ENCODE measurements around the gene SEC14L1. TPM values are rescaled to one million over a fixed set of nuclear protein-coding genes. Genes with fewer than 3 reads are reported as not detected.

Gene SEC14L1
- total and polyA plus RNA-seq, 2 experiments from 2014 or later = 52.9 to 71.4 TPM

DNA sequence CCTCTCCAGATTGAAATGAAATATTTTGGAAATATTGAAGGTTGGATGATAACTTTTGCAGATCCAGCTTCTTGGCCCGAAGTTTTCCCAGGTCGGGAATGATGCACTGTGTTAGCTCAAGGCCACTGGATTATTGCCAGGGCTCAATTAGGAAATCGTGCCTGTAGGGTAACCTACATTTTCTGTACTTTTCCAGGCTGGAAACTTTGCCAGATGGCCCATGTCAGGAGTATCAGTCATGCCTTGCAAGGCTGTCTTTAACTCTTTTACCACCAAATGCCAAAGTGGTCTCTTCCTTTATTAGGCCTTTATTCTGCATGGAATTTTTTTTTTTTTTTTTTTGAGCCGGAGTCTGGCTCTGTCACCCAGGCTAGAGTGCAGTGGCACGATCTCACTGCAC is 8.9 kb upstream of the SEC14L1 start:
- H3K4me1 ChIP-seq (ENCODE audit: insufficient read depth) = peaks cover 18% of the 10 kb centered on the region
- no peak overlapping the region for H3K4me3 ChIP-seq
- H4K20me1 ChIP-seq (ENCODE audit: insufficient read depth, poor library complexity, severe bottlenecking) = no peaks in the 10 kb centered on the region
- no peaks in the 10 kb centered on the region for H3K36me3 ChIP-seq (replicated peaks; ENCODE audit: insufficient read depth, low read depth)
- H3K9me3 ChIP-seq (ENCODE audit: low read depth) = no peaks in the 10 kb centered on the region
- H2AFZ ChIP-seq = no peak overlapping the region
- H3K27ac ChIP-seq = peak overlapping the region; percentile 43
- 61% methylated on average over 5 of the region's 5 CpGs for WGBS (ENCODE audit: low lambda C conversion rate, missing lambda C conversion rate)
- TF ChIP-seq, protein P1, sequence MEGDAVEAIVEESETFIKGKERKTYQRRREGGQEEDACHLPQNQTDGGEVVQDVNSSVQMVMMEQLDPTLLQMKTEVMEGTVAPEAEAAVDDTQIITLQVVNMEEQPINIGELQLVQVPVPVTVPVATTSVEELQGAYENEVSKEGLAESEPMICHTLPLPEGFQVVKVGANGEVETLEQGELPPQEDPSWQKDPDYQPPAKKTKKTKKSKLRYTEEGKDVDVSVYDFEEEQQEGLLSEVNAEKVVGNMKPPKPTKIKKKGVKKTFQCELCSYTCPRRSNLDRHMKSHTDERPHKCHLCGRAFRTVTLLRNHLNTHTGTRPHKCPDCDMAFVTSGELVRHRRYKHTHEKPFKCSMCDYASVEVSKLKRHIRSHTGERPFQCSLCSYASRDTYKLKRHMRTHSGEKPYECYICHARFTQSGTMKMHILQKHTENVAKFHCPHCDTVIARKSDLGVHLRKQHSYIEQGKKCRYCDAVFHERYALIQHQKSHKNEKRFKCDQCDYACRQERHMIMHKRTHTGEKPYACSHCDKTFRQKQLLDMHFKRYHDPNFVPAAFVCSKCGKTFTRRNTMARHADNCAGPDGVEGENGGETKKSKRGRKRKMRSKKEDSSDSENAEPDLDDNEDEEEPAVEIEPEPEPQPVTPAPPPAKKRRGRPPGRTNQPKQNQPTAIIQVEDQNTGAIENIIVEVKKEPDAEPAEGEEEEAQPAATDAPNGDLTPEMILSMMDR (IDR thresholded peaks at IDR 0.05; ENCODE audit: poor library complexity) = no peak
- TF ChIP-seq EZH2 (IDR thresholded peaks at IDR 0.05; ENCODE audit: borderline replicate concordance) (no peak), EZH2phosphoT487 (IDR thresholded peaks at IDR 0.05; ENCODE audit: low read depth, severe bottlenecking, unreplicated experiment) (no peak)
- H3K79me2 ChIP-seq = no peaks in the 10 kb centered on the region
- H3K4me2 ChIP-seq = no peak overlapping the region
- peak; percentile 67 for DNase-seq (ENCODE audit: low spot score)
- no peaks in the 10 kb centered on the region for H3K9me2 ChIP-seq (replicated peaks; ENCODE audit: insufficient read depth)
- no peaks in the 10 kb centered on the region for H3K27me3 ChIP-seq

DNA sequence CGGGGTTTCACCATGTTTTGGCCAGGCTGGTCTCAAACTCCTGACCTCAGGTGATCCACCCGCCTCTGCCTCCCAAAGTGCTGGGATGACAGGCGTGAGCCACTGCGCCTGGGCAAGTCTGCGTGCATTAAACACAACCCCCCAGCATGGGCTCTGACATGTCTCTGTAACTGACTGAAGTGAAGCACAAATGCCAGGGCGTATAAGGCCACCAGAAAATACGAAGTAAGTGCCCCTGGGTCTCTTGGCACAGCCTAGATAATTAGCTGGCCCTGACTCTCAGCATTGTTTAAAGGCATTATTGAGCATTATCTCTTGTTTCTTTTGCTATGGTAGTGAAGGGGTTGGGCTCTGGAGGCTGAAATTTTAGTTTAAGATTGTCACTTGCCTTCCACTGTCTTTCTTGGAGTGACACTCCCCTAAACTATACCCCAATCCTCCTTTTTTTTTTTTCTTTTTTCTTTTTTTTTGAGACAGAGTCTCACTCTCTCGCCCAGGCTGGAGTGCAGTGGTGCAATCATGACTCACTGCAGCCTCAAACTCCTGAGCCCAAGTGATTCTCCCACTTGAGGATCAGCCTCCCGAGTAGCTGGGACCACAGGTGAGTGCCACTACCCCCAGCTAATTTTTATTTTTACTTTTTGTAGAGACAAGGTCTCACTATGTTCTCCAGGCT is 8.2 kb upstream of the SEC14L1 start:
- TF ChIP-seq, protein P1 (IDR thresholded peaks at IDR 0.05; ENCODE audit: poor library complexity) = no peak
- no peak for TF ChIP-seq EZH2 (IDR thresholded peaks at IDR 0.05; ENCODE audit: borderline replicate concordance)
- TF ChIP-seq EZH2phosphoT487 (IDR thresholded peaks at IDR 0.05; ENCODE audit: low read depth, severe bottlenecking, unreplicated experiment) = no peak
- Histone ChIP-seq H2AFZ (no peak overlapping the region), H3K4me1 (ENCODE audit: insufficient read depth) (peaks cover 18% of the 10 kb centered on the region), H3K27ac (peak overlapping the region; percentile 43), H3K27me3 (no peaks in the 10 kb centered on the region), H3K4me3 (no peak overlapping the region), H3K9me3 (ENCODE audit: low read depth) (no peaks in the 10 kb centered on the region), H3K36me3 (replicated peaks; ENCODE audit: insufficient read depth, low read depth) (no peaks in the 10 kb centered on the region), H4K20me1 (ENCODE audit: insufficient read depth, poor library complexity, severe bottlenecking) (no peaks in the 10 kb centered on the region), H3K9me2 (replicated peaks; ENCODE audit: insufficient read depth) (no peaks in the 10 kb centered on the region), H3K79me2 (no peaks in the 10 kb centered on the region), H3K4me2 (no peak overlapping the region)
- WGBS (ENCODE audit: low lambda C conversion rate, missing lambda C conversion rate) = 88% methylated on average over 9 of the region's 9 CpGs
- no peak for DNase-seq (ENCODE audit: low spot score)

DNA sequence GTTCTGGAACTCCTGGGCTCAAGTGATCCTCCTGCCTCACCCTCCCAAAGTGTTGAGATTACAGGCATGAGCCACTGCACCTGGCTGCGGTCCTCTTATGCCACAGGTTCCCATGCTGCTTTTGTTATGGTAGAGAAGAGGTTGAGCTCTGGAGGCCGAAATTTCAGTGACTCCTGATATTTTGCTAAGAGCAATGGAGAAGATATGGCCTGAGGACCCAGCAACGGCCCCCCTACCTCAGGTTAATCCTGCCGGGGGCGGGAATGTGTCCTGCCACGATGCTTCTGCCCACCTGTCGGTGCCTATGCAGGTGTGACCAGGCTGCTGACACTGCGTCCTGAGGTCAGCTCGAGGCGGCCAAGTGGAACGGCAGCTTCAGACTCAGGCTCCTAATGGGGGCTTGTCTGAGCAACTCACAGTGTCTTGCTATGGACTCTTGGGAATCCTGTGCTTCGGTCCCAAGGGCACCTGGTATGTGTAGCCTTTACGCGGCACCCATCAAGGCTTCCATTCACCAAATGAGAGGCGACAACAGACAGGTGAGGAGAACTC is 7.6 kb upstream of the SEC14L1 start:
- H3K9me3 ChIP-seq (ENCODE audit: low read depth) = no peaks in the 10 kb centered on the region
- TF ChIP-seq EZH2 (IDR thresholded peaks at IDR 0.05; ENCODE audit: borderline replicate concordance) (no peak), EZH2phosphoT487 (IDR thresholded peaks at IDR 0.05; ENCODE audit: low read depth, severe bottlenecking, unreplicated experiment) (no peak)
- TF ChIP-seq, protein P1 (IDR thresholded peaks at IDR 0.05; ENCODE audit: poor library complexity) = no peak
- H3K27me3 ChIP-seq = no peaks in the 10 kb centered on the region
- H3K4me2 ChIP-seq = no peak overlapping the region
- H3K4me1 ChIP-seq (ENCODE audit: insufficient read depth) = peaks cover 18% of the 10 kb centered on the region
- 94% methylated on average over 15 of the region's 15 CpGs for WGBS (ENCODE audit: low lambda C conversion rate, missing lambda C conversion rate)
- H3K4me3 ChIP-seq = no peak overlapping the region
- H3K9me2 ChIP-seq (replicated peaks; ENCODE audit: insufficient read depth) = no peaks in the 10 kb centered on the region
- no peaks in the 10 kb centered on the region for H3K36me3 ChIP-seq (replicated peaks; ENCODE audit: insufficient read depth, low read depth)
- H3K79me2 ChIP-seq = no peaks in the 10 kb centered on the region
- H2AFZ ChIP-seq = no peak overlapping the region
- no peak for DNase-seq (ENCODE audit: low spot score)
- H4K20me1 ChIP-seq (ENCODE audit: insufficient read depth, poor library complexity, severe bottlenecking) = no peaks in the 10 kb centered on the region
- no peak overlapping the region for H3K27ac ChIP-seq

All from hepatocyte (in vitro differentiated cells).